Progenitor cell of endocrine pancreas (in vitro differentiated cells): ENCODE results near the gene GYPC. TPM values are rescaled to one million over a fixed set of nuclear protein-coding genes. Genes with fewer than 3 reads are reported as not detected.

Experiments
- DNase-seq: peaks from one replicate; pipeline ENCODE4 v3.0.0; 2021; ENCODE audit warnings: low spot score; ENCODE audit not compliant: unreplicated experiment
- H3K27ac Mint-ChIP-seq: 2 replicates; pipeline ENCODE4 v1.8.0; 2021; ENCODE audit warnings: mild to moderate bottlenecking, moderate library complexity, mixed read lengths
- H3K27me3 Mint-ChIP-seq: 2 replicates; pipeline ENCODE4 v1.8.0; 2021; ENCODE audit warnings: mixed read lengths
- H3K36me3 Mint-ChIP-seq: 2 replicates; pipeline ENCODE4 v1.8.0; 2022; ENCODE audit warnings: mixed read lengths; ENCODE audit not compliant: insufficient read depth
- H3K4me1 Mint-ChIP-seq: 2 replicates; pipeline ENCODE4 v1.8.0; 2021; ENCODE audit warnings: low read depth, mixed read lengths
- H3K4me3 Mint-ChIP-seq: 2 replicates; pipeline ENCODE4 v1.8.0; 2021; ENCODE audit warnings: low read depth, mild to moderate bottlenecking, moderate library complexity, mixed read lengths
- H3K9me3 Mint-ChIP-seq: 2 replicates; pipeline ENCODE4 v1.8.0; 2021; ENCODE audit warnings: low read depth, mixed read lengths
- CTCF ChIP-seq: fragments of 200-600 bp; sonication (generic); IDR thresholded peaks from one replicate; pipeline ENCODE4 v1.5.0; 2021; ENCODE audit warnings: antibody characterized with exemption, mild to moderate bottlenecking; ENCODE audit not compliant: unreplicated experiment
- total RNA-seq: library from RNA; stranded (reverse); gene quantifications from 2 replicates; pipeline ENCODE4 v1.2.1, GENCODE V29; 2021

The GYPC gene
- total RNA-seq, 1 donor from 2014 or later, result 29.5 TPM

GRCh38 chr2:126669772-126670171 lies 13.8 kb downstream of the GYPC start:
- H3K9me3 Mint-ChIP-seq, result no peaks in the 10 kb centered on the region
- H3K4me3 Mint-ChIP-seq, result no peak overlapping the region
- no peak overlapping the region for H3K27ac Mint-ChIP-seq
- TF ChIP-seq CTCF, result no peak
- H3K4me1 Mint-ChIP-seq, result peaks cover 24% of the 10 kb centered on the region
- no peaks in the 10 kb centered on the region for H3K27me3 Mint-ChIP-seq
- H3K36me3 Mint-ChIP-seq, result peaks cover 4% of the 10 kb centered on the region
- DNase-seq, result no peak

GRCh38 chr2:126671488-126671887 lies 15.5 kb downstream of the GYPC start:
- Mint-ChIP-seq H3K4me1 (peaks cover 13% of the 10 kb centered on the region), H3K4me3 (no peak overlapping the region), H3K9me3 (peaks cover 13% of the 10 kb centered on the region), H3K36me3 (peaks cover 17% of the 10 kb centered on the region), H3K27ac (no peak overlapping the region), H3K27me3 (no peaks in the 10 kb centered on the region)
- no peak for DNase-seq
- no peak for TF ChIP-seq CTCF

GRCh38 chr2:126672980-126673605 lies 17.1 kb downstream of the GYPC start:
- TF ChIP-seq CTCF, result no peak
- no peak for DNase-seq
- Mint-ChIP-seq H3K27me3 (no peaks in the 10 kb centered on the region), H3K4me3 (no peak overlapping the region), H3K9me3 (peaks cover 18% of the 10 kb centered on the region), H3K27ac (no peak overlapping the region), H3K4me1 (peaks cover 8% of the 10 kb centered on the region), H3K36me3 (peaks cover 21% of the 10 kb centered on the region)

- no peaks in the 10 kb centered on the region for H3K27me3 Mint-ChIP-seq
- peaks cover 2% of the 10 kb centered on the region for H3K4me1 Mint-ChIP-seq
- no peak overlapping the region for H3K27ac Mint-ChIP-seq
- no peak for DNase-seq
- H3K4me3 Mint-ChIP-seq, result no peak overlapping the region
- H3K36me3 Mint-ChIP-seq, result peaks cover 23% of the 10 kb centered on the region
- TF ChIP-seq CTCF, result no peak
- H3K9me3 Mint-ChIP-seq, result peaks cover 18% of the 10 kb centered on the region
These were observed 18.3 kb downstream of the GYPC start for GRCh38 chr2:126674075-126674744.

GRCh38 chr2:126675637-126676036 lies 19.7 kb downstream of the GYPC start:
- DNase-seq, result no peak
- Mint-ChIP-seq H3K27ac (no peak overlapping the region), H3K36me3 (peaks cover 23% of the 10 kb centered on the region), H3K9me3 (peaks cover 18% of the 10 kb centered on the region), H3K4me1 (no peaks in the 10 kb centered on the region), H3K27me3 (no peaks in the 10 kb centered on the region), H3K4me3 (no peak overlapping the region)
- no peak for TF ChIP-seq CTCF
